GM21825 (cell line): ENCODE results near the gene TENM3.

ENCODE experiments used
- ATAC-seq: cut with Tn5 transposase; IDR thresholded peaks from one replicate; pipeline ENCODE4 v1.9.1; 2021; ENCODE audit warnings: mild to moderate bottlenecking, moderate library complexity; ENCODE audit not compliant: unreplicated experiment

TENM3 gene

DNA sequence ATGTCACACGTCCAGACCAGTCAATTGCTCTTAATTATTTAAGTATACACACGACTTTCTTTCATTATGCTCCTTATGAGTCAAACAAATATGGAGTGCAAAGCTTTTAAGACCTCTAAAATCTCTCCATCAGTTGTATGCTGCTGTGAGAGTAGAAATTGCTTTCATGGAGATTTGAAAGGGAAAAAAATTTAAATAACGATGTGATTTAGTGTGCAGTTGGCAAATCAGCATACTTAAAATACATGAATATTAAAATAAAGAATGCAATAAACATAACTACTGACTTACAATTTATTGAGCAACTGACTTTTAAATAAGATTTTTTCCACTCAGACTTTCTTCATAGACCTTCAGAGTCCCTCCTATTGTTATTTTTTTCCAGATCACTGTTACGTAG, 9.0 kb downstream of the TENM3 start:
- no peak for ATAC-seq

GRCh38 chr4:182254026-182254780, 11.0 kb downstream of the TENM3 start:
- no peak for ATAC-seq

DNA sequence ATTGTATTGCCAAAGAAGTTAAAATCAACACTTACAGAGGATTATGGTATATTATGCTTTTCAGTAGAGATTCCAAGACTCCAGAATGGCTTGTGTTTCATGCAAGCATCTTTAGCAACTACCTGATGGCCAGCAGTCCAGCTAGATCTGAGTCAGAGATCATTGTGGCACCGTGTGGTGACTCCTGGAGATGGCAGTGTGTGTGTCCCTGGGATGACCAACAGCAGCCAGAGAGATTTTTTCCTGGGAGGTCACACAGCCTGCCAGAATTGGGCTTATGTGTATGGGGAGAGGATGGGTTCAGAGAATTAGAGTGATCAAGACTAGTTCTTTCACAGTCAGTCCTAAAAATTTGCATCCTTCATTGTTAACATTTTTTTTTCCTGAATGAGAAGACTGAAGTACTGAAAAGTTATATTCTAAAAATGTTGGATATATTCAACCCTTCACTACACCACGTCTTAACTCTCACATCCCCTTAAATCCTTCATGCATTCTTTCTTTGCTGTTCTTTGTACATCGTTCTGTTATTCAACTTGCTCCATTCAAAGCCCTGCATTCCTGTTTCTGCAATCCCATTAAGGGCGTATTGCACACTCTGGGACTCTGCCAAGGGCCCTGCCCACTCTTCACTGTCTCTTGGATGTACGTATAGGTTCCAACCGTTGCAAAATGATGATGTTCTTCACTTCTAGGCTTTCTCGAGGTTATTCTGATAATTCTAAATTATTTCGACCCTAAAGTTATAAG, 12.4 kb downstream of the TENM3 start:
- ATAC-seq: no peak

DNA sequence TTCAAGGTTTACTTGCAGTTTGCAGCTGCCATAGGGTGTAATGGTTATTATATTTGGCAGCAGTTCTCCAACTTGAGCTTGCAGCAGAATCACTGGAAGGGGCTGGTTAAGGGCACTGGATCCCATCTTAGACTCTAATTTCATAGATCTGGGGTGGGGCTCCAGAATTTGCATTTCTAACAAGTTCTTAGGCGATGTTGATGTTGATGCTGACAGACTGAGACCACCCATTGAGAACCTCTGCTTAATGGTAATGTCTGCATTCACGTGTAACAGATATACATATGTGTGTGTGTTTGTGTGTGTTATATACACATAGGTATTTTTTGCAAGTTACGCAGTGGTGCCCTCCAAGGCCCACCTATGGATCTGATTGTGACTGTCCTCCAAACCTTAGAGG, 13.8 kb downstream of the TENM3 start:
- no peak for ATAC-seq

DNA sequence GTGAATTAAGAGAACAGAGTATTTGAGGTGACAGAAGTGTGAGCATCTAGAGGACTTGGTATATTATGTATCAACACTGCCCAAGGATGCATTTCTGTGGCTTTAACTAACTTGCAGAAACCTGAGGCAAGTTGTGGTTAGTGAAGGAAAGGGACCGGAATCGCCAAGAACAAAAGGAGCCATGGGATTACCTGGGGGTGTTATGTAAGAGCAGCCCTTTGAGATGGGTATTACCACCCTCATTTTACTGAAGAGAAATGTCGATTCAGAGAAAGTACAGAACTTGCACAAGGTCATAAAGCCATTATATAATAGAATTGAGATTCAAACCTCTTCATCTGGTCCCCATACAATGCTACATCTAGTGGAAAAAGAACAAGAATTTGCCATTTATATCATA, 14.3 kb downstream of the TENM3 start:
- ATAC-seq: no peak

GRCh38 chr4:182258441-182259000, 15.3 kb downstream of the TENM3 start:
- no peak for ATAC-seq

- ATAC-seq: no peak
Measured at GRCh38 chr4:182261651-182262223, 18.5 kb downstream of the TENM3 start.

DNA sequence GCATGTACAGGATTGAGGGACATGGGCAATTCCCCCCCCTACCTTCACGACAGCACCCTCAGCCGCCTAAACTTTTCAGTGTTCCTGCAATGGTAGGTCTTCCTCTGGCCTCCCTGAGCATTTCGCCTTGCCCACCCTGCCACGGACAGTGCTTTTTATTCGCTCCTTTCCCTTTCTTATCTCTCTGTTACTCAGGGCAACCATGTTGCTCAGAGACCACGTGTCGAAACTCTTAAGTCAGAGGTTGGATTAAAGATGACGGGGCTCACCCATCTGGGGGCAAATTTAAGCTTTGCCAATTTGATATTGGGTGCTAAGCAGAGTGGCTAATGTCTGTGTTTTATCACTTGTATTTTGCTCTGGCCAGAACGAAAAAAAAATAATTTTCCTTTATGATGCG, 20.4 kb downstream of the TENM3 start:
- no peak for ATAC-seq

DNA sequence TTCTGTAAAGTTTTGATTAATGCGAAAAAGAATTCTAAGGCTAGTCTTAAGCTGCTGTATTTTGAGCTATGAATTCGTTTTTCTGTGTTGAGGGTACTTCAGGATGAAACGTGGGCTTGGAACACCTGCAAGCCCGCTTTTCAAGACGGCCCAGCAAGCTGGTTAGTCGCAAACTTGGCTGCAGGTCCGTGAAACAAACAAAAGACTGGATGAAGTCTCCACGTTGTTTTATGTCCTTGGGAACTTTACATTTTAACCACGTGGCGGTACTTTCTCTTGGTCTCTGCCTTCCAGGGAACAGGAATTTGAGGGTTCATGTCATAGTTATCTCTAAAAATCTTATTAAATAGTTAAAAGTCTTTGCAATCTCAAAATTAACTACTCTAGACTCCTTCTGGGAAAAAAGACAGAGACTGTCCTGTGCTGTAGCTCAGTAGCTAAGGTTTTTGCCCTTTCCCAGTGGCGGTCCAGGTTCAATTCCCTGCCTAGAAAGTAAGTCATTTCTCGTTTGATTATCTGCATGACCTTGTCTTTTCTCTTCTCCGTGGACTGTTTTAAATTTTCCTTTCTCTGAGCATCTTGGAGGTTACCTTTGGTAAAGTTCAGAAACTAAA, 21.0 kb downstream of the TENM3 start:
- ATAC-seq: no peak

- no peak for ATAC-seq
Measured at GRCh38 chr4:182265881-182266280, 22.7 kb downstream of the TENM3 start.

DNA sequence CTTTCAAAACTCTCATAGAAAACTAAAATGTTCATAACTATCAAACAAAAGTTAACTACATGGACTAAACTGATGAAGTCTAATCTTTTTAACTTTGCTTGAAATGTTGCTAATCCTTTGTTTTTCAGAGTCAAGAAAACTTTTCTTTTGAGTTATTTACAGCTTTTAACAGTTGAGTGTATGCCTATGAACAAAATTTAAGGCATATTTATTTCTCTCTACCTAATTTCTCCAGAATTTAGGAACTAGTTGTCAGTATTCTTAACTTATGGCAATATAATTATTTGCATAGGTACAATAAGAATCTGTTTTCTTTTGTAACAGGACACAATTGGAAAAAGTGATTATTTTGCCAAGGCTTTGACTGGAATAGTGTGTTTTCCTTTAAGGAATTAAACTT, 23.8 kb downstream of the TENM3 start:
- ATAC-seq: no peak

- no peak for ATAC-seq
Measured at GRCh38 chr4:182268966-182269365, 25.8 kb downstream of the TENM3 start.

DNA sequence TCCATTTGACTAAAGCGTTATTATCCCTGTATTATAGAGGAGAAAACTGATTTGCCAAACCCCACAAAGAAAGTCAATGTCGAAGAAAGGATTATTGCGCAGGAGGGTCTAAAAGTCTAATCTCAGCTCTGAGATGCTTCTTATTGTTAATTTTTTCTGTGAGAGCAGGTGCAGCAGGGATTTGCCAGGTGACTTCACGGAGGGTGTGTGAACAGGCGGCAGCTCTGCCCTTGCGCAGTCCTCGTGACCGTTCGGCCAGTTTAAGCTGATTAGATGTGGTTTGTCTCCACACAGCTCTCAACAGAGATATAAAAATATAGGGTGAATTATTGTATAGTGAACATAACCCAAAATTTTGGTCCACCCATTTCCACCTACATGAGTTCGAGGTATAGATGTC, 28.5 kb downstream of the TENM3 start:
- no peak for ATAC-seq

- no peak for ATAC-seq
Measured at GRCh38 chr4:182272151-182272550, 28.9 kb downstream of the TENM3 start.

- no peak for ATAC-seq
Measured at GRCh38 chr4:182273191-182273935, 30.2 kb downstream of the TENM3 start.

- ATAC-seq: no peak
Measured at GRCh38 chr4:182276210-182277109, 33.3 kb downstream of the TENM3 start.

- no peak for ATAC-seq
Measured at GRCh38 chr4:182277377-182277776, 34.2 kb downstream of the TENM3 start.

DNA sequence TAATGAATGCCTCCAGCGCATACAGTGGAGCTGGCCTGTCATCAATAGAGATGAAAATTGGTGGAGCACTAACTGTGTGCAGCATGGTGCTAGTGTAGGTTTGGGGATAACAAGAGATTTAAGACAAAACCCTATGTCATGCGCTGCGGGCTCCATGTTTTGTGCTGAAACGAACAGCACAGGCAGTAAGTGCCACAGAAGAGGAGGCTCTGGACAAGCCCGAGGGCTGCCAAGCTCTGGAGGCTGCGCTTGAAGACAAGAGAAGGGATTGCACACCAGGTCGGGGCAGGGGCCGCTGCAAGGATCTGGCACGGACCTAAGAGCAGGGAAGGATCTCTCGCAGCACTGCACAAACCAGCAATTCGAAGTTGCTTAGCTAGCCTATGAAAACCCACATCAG, 35.5 kb downstream of the TENM3 start:
- no peak for ATAC-seq

DNA sequence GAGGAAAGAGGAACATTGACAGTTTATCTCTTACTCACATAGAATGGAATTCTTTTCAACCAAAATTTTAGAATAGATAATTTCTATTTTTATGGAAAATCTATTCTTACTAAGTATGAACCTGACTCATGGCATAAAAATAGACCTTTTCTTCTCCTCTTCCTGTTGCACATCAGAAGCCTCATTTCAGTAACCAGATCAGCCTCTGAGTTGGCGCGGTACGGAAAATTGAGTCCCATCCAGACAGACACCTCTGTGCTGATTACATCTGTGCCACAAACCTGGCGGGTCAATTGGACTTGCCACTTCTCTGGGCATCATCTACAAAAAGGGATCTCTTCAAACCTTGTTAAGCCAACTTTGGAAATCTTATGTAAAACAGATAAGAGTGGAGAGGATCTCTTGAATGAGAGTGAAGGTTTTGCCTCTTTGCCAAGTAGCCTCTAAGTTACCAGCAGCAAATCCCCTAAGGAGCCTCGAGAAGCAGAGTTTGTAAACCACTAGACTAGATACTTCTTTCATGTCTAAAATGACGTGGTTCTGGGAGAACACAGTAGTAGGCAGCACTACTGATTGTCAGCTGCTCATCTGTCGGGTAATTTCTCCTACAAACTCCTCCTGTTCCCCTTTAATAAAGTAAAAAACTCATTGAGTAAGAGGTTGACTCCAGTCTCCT, 37.4 kb downstream of the TENM3 start:
- no peak for ATAC-seq
